ENCODE data around the gene CAPN9. TPM values are rescaled to one million over a fixed set of nuclear protein-coding genes. Genes with fewer than 3 reads are reported as not detected.

The CAPN9 gene
- total RNA-seq, 1 donor from 2014 or later = not detected

- no peak for DNase-seq
These were observed 51.3 kb downstream of the CAPN9 start for GRCh38 chr1:230798491-230798890.

- DNase-seq = no peak
These were observed 54.0 kb downstream of the CAPN9 start for GRCh38 chr1:230800891-230801840.

GRCh38 chr1:230804396-230804795 lies 57.2 kb downstream of the CAPN9 start:
- peak; percentile 18 for DNase-seq

- no peak for DNase-seq
These were observed 59.4 kb downstream of the CAPN9 start for GRCh38 chr1:230806552-230806951.

- DNase-seq = no peak
These were observed 59.8 kb downstream of the CAPN9 start for GRCh38 chr1:230807029-230807428.

GRCh38 chr1:230807561-230808280 lies 60.5 kb downstream of the CAPN9 start:
- no peak for DNase-seq

GRCh38 chr1:230808281-230808872 lies 61.2 kb downstream of the CAPN9 start:
- DNase-seq = no peak

- DNase-seq = no peak
These were observed 62.2 kb downstream of the CAPN9 start for GRCh38 chr1:230809256-230809990.

GRCh38 chr1:230812568-230812967 lies 65.4 kb downstream of the CAPN9 start:
- DNase-seq = no peak

GRCh38 chr1:230814949-230815692 lies 67.9 kb downstream of the CAPN9 start:
- no peak for DNase-seq

GRCh38 chr1:230816018-230816417 lies 68.8 kb downstream of the CAPN9 start:
- DNase-seq = no peak

GRCh38 chr1:230818367-230818766 lies 71.2 kb downstream of the CAPN9 start:
- no peak for DNase-seq

GRCh38 chr1:230818901-230819300 lies 71.7 kb downstream of the CAPN9 start:
- no peak for DNase-seq

- no peak for DNase-seq
These were observed 72.8 kb downstream of the CAPN9 start for GRCh38 chr1:230819976-230820375.

- no peak for DNase-seq
These were observed 73.4 kb downstream of the CAPN9 start for GRCh38 chr1:230820568-230820967.

- no peak for DNase-seq
These were observed 74.2 kb downstream of the CAPN9 start for GRCh38 chr1:230821346-230821745.

- peak; percentile 86 for DNase-seq
These were observed 74.9 kb downstream of the CAPN9 start for GRCh38 chr1:230822092-230822581.

- peak; percentile 85 for DNase-seq
These were observed 76.2 kb downstream of the CAPN9 start for GRCh38 chr1:230823426-230823825.

- DNase-seq = no peak
These were observed 76.8 kb downstream of the CAPN9 start for GRCh38 chr1:230823931-230824381.

GRCh38 chr1:230824551-230824918 lies 77.3 kb downstream of the CAPN9 start:
- DNase-seq = peak; percentile 24

GRCh38 chr1:230824919-230825721 lies 77.9 kb downstream of the CAPN9 start:
- DNase-seq = peak; percentile 64

Data from dermis blood vessel endothelial cell (primary cell).